NCI-H2171 (cell line): Measurements from ENCODE around the gene UTP14A.
"Not testable (repeated sequence)": the region's sequence is repeated elsewhere in the genome, so short reads cannot be mapped to it uniquely, and the experiment has no call there.

Experiments used
- DNase-seq: peaks from one replicate; lab custom pipeline; 2025; lab: John Stamatoyannopoulos, UW

Gene UTP14A, protein sequence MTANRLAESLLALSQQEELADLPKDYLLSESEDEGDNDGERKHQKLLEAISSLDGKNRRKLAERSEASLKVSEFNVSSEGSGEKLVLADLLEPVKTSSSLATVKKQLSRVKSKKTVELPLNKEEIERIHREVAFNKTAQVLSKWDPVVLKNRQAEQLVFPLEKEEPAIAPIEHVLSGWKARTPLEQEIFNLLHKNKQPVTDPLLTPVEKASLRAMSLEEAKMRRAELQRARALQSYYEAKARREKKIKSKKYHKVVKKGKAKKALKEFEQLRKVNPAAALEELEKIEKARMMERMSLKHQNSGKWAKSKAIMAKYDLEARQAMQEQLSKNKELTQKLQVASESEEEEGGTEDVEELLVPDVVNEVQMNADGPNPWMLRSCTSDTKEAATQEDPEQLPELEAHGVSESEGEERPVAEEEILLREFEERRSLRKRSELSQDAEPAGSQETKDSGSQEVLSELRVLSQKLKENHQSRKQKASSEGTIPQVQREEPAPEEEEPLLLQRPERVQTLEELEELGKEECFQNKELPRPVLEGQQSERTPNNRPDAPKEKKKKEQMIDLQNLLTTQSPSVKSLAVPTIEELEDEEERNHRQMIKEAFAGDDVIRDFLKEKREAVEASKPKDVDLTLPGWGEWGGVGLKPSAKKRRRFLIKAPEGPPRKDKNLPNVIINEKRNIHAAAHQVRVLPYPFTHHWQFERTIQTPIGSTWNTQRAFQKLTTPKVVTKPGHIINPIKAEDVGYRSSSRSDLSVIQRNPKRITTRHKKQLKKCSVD

DNA sequence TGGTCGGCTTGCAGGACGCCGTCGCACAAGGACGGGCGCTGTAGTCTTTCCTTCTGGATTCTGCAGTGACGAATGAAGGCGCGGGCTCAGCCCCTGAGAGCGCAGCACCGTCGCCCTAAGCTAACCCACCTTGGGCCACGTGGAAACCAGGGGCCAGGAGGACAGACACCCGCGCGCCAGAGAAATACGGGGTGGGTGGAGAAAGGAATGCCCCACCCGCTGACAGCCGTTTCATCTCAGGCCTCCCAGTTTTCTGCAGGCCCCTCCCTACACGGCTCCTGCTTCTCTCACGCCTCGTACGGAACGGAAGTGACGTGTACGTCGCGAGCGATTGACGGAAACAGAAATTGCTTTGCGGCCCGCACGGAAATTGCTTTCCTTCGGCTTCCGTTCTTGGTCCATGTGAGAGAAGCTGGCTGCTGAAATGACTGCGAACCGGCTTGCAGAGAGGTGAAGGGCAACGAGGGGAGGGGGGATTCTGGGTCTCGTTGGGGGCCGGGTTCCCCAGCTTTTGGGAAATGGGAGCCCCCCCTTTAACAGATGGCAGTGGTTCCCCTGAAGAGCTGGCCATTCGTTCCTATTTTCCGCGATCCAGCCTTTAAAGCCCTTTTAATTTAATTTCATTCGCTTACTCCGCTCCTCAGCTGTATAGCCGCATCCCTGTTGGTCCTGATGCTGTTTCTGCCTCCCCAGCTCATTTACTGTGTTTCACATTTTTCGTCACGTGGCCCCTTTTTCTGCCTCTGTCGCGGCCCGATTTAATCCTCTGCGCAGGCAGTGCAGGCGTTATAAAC is at the start of gene UTP14A:
UTP14A (plus strand) TSS at position 378 of the 794 bp plus-strand sequence; CDS start at position 425, 47 bp downstream.
- DNase-seq: peak; percentile 78

DNA sequence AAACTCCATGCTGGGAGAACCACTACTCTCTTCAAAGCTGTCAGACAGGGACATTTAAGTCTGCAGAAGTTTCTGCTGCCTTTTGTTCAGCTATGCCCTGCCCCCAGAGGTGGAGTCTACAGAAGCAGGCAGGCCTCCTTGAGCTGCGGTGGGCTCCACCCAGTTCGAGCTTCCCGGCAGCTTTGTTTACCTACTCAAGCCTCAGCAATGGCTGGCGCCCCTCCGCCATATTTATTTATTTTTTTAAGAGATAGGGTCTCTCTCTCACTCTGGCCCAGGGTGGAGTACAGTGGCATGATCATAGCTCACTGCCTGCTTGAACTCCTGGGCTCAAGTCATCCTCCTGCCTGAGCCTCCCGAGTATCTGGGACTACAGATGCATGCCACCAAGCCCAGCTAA is 46.8 kb upstream of the UTP14A start:
- DNase-seq: not testable (repeated sequence)

DNA sequence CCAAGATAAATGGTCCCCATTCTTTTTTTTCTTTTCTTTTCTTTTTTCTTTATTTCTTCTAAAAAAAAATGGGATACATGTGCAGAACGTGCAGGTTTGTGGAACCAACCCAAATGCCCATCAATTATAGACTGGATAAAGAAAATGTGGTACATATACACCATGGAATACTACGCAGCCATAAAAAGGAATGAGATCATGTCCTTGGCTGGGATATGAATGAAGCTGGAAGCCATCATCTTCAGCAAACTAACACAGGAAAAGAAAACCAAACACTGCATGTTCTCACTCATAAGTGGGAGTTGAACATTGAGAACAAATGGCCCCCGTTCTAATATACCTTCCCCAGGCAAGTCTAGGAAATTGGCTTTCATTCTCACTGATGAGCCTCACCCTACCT is 39.6 kb upstream of the UTP14A start:
- DNase-seq: not testable (repeated sequence)

DNA sequence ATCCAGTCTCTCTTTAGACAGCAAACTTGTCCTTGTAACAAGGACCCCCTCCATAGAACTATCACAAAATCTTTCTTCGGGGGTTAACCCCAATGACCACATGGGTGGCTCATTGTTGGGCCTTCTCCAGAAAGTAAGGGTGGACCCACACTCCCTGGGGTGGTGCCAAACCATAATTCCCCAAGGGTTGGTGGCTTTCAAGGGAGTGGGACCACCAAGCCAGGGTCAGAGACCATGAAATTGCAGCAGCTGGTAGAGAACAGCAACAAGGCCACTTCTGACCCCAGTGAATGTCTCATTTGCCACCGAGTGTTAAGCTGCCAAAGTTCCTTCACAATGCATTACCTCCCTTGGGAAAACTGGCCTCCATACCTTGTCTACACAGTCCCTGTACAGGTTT is 33.4 kb upstream of the UTP14A start:
- DNase-seq: no peak

DNA sequence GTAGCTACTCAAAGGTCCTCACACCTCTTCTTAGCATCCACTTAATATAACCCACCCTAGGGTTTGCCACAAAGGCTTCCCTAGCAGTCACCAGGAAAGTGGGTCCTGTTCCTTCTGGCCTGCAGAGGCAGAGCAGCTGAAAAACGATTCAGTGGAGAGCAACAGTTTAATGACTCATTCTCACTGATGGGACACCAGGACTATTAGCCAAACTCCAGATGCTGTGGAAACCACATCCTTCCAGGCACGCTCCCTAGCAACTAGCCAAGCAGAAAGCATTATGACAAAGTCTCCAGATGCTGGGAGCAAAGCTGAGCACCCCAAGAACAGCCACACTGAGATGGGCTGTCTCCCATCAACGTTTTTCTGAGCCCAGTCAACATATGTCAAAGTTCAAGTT is 30.3 kb upstream of the UTP14A start:
- no peak for DNase-seq

DNA sequence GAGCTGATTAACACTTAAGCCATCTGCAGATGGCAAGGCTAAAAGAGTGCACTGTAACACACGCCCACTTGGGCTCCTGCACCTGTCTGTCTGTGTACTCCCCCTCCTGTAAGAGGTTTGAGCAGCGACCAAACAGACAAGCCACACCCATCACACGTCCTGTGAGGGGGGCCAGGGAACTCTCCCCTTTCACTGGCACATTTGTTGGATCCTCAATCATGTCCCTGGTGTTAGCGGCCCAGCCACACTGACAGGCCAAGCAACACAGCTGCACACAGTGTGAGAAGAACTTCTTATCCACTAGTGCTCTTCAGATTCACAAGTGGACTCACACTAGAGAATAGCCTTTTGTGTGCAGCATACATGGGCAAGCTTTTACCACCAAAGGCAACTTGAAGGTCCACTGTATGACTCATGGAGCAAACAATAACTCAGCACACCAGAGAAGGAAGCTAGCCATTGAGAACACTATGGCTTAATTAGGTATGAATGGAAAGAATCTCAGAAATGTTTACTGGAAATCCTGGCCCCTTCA is 29.1 kb upstream of the UTP14A start:
- no peak for DNase-seq

DNA sequence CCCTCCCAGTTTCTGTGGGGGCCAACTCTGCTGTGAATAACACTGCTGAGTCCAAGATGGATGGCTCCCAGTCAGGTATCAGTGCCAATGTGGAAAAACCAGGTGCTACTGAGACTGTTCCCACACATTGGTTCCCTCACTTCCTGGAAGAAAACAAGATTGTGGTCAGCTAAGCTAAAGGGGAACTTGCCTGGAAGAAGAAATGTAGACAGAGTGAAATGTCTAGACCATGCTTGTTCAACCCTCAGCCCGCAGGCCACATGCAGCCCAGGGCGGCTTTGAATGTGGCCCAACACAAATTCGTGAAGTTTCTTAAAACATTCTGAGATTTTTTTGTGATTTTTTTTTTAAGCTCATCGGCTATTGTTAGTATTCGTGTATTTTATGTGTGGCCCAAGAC is 28.6 kb upstream of the UTP14A start:
- no peak for DNase-seq

DNA sequence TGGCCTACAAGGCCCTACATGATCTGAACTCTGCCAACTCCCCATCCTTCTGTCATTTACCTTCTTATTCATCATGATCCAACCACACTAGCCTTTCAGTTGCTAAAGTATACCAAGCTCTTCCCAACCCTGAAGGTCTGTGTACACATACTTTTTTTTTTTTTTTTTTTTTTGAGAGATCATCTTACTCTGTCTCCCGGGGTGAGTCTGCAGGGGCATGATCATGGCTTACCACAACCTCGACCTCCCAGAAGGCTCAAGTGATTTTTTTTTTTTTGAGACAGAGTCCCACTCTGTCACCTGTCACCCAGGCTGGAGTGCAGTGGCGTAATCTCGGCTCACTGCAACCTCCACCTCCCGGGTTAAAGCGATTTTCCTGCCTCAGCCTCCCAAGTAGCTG is 5.9 kb upstream of the UTP14A start:
- no peak for DNase-seq

DNA sequence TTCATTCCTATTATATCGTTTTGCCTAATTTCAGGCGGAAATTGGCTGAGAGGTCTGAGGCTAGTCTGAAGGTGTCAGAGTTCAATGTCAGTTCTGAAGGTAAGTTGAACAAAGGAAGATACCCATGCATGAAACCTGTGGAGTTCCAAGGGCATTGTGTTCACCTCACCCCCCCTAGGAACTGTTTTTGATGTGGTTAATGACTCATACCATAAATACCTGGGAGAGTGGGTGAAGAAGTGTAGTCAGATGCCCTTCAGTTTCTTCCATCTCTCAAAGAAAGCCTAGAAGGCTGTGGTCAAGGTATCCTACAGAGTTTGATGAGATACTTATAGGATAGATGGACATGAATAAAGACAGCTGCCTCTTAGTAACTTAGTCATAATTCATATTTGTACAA is 2.7 kb downstream of the UTP14A start:
- DNase-seq: no peak

DNA sequence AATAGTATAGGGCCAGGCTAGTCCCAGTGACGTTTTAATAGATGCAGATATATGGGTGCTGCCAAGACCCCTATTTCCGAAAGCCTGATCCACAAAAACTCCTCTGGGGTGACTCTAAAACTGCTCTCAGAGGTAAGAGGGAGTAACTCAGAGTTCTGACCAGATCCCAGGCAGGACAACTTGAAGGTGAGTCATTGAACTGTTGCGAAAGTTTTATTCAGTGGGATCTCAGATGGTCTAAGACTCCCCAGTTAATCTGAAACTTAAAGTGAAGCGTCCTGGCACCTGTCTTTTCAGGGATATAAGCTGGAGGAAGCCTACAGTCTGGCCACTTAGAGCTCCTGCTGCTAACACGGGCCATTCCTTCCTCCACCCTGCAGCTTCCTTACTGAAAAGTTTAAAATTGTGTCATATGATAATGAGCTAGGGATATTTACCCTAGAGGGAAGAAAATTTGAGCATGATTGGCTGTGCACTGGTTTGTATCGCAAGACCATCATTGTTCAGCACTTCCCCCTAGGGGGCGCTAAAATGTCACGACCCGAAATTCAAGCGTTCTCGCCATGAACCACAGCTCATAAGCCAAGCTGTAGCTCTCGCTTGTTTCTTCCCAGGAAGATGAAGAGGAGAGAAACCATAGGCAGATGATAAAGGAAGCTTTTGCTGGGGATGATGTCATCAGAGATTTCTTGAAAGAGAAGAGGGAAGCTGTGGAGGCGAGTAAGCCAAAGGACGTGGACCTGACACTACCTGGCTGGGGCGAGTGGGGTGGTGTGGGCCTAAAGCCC is 19.5 kb downstream of the UTP14A start:
- DNase-seq: no peak

DNA sequence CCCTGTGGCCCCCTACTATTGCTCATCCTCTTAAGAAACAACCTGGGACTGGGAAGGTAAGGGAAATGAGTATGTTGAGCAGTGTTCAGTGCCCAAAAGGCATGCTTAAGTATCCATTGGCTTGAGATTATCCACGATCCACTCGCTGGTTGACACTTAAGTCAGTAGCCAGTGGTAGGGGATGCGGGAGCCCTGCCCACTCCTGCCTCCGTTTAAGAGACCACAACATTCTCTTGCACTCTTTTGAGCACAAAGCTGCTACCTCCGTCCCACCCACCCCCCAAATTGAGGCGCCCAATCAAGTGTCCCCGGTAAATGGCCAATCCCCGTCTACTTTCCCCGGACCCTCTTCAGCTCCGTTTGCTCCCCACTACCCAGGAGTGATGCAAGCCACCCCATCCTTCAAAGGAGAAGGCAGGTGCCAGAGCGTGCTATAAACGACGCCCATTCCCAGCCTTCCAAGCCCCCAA is 25.0 kb downstream of the UTP14A start:
- no peak for DNase-seq

DNA sequence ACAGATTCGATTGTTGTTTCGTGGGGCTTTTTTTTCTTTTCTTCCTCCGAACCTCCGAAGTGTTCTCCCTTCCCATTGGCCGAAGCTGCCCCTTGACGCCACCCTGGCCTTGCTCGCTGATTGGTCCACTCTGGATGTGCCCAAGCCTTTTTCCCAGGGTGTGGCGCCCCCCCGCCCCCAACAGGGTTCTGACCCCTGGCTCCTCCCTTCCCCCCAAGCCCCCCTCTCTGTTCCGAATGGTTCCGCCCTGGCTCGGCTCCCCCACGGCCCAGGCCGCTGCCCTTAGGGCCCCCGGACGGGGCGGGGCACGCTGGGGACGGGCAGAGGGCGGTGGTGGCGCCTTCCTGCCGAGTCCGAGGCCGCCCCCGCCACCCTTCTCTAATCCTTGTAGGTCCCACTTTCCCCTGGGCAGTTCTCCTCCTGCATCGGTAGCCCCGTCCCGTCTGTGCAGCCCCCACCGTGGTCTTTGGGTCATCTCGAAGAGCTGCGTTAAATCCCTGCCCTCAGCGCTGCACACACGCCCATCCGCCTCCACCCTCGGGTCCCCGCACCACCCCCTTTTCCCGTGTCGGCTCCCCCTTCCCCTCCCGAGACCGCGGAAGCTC is 25.5 kb downstream of the UTP14A start:
- peak; percentile 70 for DNase-seq

DNA sequence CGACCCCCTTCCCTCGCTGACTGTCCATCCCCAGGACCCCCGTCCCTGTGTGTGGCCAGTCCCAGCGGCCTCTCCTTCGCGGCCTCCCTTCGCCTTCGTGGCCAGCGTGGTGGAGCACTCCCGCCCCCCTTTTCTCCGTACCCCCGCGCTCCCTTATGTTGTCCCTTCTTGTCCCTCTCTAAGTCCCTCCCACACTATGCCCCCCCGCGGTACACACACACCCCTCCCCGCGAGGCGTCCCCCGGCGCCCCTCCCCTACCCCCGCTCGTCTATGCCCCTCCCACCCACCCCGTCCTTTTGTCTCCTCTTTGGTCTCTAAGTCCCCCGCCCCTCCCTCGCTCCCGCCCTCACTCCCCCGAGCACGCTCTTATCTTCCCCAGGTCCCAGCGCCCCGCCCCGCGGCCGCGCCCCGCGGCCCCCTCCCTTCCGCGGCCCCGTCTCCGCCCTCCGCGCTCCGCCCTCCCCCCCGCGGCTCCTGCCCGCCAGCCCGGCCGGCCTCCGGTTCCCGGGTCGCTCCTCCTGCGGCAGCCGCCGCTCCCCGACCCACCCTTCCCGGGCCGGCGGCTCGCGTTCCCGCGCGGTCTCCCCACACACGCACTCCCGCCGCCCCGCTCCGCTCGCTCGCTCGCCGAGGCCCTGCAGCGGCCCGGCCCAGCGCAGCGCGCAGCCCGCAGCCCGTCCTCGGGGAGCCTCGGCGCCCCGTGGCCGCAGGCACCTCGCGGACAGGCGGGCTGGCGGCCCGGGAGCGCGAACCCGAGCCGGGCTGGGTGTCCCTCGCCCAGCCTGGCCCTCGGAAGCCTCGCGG is 26.3 kb downstream of the UTP14A start:
- DNase-seq: peak; percentile 80

DNA sequence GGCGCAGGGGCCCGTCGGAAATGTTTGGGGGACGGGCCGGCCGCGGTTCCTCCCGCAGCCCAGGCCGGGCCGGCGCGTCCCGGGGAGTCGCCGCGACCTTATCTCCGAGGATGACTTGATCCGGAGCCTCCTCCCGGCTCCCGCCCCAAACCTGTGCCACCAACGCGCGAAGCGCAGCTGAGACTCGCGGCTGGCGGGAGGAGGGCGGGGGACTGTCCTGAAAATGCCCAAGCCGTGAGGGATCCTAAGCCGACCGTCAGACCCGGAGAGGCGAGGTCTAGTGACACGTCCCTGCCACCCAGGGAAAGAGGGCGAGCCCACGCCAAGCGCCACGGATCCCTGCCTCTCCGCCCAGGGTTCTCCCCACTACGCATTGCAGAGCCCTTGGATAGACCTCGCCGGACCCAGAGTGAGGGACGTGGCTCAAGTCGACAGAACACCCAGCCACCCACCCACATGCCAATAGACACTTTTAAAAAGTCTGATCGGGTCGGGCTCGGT is 26.9 kb downstream of the UTP14A start:
- no peak for DNase-seq

DNA sequence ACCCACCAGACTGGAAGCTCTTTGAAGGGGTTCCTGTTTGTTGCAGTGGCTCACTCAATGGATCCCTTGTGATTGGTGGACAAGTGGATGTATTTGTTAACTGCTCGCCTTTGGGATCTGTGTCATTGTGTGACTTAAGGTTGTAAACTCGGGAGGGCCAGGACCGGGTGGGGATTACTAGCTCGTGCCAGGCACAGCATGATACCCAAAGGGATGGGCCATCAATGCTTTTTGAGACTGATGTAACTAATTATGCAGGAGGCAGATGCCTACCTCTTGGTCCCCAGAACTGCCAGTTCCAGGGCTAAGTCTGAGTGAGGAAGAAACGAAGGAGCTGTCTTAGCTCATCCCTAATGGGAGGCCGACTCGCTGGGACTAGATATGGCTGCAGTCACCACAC is 27.7 kb downstream of the UTP14A start:
- no peak for DNase-seq

DNA sequence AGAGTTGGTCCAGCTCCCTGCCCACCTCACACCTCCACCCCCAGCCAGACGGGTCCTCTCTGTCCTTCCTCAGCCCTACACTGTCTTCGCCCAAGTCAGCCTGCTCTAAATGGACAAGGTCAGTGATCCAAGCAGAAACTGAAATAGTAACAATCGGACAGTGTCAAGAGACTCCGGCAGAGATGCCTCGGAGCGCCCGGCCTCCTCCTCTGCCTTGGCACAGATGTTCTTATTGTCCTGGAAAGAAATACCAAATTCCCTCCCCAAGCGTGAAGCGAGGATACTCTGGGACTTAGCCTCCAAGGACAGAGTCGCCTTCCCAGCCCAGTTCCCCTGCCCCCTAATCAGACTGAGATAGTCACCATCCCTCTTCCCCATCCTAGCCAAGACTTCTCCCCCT is 28.5 kb downstream of the UTP14A start:
- no peak for DNase-seq

DNA sequence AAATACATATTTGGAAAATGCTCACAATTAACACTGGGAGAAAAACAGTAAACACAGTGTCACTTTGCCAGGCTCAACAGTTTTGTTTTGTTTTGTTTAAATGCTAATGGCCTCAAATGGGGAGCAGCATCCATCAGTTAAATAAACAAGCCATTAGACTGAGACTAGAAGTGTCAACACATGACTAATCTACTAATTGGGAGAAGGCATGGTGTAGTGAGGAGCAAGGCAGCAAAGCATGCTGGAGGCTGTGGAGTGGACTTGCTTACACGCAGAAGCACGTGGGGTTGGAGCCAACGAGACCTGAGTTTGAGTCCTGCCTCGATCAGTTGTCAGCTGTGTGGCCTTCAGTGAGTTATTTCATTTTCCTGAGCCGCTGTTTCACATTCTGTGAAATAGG is 29.0 kb downstream of the UTP14A start:
- DNase-seq: no peak

DNA sequence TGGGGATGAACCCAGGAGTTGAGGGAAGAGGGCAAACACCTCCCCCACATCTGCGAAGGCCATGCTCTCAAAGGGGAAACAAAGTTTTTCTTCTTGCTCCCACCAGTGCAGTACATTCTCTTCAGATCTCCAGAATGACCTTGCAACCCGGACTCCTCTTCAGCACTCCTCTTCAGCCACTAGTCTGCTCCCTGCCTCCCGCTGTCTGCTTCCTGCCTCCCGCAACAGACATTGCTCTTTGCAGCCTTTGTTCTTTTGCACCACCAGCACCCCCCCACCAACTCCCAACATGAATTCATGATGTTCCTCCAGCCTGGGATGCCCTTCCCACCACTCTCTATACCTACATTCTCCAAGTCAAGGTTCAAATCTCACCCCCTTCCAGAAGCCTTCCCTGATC is 32.1 kb downstream of the UTP14A start:
- DNase-seq: no peak

DNA sequence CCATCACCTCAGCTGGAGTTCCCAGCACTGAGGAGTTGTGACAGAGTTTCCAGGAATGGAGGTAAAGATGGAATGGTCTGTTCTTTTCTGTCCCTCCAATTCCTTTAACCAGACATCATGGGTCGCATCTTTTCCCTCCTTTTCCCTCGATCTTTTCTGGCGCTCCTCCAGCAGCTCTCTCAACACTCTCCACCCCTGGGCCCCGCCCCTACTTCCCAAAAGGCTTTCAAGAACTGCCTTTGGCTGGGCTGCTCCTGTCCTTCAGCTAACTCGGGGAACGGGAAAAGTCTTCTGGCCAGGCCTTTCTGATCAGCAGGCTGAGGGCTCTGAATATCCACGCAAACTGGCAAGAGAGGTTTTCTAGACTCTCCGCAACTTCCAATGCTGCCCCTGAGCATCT is 34.0 kb downstream of the UTP14A start:
- no peak for DNase-seq

DNA sequence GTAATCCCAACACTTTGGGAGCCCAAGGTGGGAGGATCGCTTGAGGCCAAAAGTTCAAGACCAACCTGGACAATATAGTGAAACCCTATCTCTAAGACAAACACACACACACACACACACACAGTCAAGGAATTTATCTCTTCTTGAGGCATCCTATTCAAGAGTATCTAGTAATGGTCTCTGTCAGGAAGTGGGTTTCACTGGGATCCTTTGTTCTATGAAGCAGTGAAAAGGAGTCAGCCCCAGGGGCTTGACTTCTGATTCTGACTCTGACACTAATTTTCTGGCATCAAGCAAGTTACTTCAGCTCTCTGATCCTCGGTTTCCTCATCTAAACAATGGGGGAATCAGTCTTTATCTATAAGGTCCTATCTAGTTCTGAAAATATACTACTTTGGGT is 34.8 kb downstream of the UTP14A start:
- DNase-seq: no peak
